Measurements from ENCODE around the gene EHD1.

The EHD1 gene

GRCh38 chr11:64878494-64879243 is at the start of gene EHD1:
TSS of gene EHD1 (minus strand) at chr11:64878621. CDS start at chr11:64878464, 157 bp downstream.
- DNase-seq: peak; percentile 84

DNA sequence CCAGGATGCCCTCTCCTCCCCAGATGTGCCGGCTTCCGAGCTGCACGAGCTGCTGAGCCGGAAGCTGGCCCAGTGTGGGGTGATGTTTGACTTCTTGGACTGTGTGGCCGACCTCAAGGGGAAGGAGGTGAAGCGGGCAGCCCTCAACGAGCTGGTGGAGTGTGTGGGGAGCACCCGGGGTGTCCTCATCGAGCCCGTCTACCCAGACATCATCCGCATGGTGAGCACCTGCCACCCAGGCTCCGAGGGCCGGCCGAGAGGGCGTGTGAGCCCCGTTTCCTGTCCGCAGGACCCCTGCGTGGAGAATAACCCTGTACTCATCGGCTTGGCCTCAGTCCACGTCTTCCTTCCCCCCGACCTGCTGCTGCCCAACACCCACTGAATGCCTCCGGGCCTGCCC is 48.3 kb upstream of the EHD1 start:
- DNase-seq: no peak

- no peak for DNase-seq
These were observed 47.4 kb upstream of the EHD1 start for GRCh38 chr11:64925536-64926436.

DNA sequence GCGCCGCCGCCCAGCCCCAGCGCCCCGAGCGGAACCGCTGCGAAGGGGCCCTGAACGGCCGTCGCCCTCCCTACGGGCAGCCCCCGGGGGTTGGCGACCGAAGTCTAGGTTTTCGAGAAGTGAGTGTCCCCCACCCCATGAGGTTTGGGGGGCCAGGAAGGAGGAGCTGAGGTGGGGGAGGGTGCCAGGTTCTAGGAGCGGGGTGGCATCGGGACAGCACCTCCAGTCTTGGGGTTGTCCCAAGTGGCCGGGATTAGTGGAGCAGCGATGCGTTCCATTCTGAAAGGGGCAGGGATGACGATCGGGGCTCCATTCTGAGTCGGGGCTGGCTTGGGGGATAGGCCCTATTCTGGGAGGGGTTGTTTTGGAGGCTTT is 46.5 kb upstream of the EHD1 start:
- no peak for DNase-seq

DNA sequence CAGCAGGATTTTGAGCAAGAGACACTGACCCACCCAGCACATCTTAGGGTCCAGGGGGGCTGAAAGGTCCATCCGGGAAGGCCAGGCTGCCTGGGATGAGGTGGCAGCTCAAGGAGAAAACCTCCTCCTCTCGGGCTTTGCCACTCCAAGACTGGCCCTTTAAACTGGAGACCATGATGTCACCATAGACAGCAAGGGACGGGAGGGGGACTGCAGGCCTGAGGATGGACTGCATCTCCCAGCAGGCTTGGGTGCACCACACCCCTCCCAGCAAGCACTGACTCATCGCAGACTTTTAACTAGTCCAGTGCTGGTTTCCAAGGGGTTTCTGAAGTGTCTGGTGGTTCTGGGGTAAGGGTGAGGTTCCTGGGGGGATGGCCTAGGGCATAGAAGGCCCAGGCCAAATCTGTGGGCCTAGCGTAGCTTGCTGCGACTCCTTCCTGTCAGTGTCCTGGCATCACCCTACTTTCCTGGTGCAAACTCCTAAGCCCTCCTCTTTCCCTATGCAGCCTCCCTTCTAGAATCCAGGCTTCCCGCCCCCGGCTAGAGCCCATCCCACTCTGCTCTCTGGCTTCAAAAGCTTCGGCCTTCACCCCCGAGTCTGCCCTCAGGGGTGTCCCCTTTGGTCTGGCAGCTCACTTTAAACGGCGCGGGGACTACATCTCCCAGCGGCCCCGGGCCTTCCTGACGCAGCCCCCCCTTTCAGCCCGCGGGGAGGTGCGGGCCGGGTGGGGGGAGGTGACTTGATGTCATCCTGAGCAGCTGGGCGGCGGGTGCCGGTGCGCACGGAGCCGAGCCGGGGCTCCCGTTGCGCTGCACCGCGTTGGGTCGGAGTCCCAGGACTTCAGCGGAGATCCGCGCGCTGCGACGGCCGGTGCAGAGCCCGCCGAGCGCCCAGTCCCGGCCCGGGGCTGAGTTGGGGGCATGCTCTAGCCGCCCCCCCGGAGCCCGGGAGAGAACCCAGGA is 45.8 kb upstream of the EHD1 start, which contains the start of gene PPP2R5B:
Gene PPP2R5B, plus strand, starts transcription at position 746 of the 966 bp plus-strand sequence. CDS start 1,046 bp downstream, outside the sequence.
- DNase-seq: peak; percentile 72

DNA sequence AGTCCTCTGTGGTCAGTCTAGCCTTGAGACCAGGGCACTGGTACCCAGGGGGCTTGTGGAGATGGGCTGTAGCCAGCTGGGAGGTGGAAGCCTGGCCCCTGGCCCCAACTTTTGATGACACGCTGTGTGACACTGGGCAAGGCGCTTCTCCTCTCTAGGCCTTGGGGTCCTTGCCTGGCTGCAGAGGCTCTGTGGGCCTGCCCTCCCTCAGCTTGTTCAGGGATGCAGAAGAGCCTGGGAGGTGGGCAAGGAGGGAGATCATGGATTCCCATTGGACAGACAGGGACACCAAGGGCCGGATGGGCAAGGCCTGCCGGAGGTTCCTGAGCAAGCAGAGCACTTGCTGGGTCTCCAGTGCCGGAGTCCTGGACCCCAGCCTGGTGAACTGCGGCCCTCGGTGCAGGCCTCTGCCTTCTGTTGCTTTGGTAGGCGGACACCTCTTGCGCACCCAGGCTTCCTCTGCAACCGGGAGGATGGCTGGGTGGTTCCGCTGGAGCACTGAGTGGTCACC is 44.8 kb upstream of the EHD1 start:
- no peak for DNase-seq

DNA sequence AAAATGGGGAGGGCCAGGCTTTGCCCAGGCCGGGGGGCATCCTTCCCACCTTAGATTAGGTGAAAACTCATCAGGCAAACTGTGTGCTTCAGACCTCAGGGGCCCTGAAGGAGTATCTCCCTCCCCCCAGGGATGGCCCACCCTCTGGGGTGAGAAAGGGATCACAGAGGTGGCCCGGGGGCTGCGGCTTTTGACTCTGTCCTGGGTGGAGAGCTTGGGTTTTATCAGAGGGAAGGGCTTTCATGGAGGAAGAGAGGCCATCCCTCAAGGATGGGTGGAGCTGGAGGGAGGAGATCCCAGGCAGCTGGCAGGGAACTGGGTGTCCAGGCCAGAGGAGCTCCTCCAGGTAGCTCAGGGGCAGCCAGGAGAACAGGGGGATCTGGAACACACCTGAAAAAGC is 43.0 kb upstream of the EHD1 start:
- no peak for DNase-seq

GRCh38 chr11:64920124-64920523 is 41.7 kb upstream of the EHD1 start:
- no peak for DNase-seq

GRCh38 chr11:64919627-64920026 is 41.2 kb upstream of the EHD1 start:
- no peak for DNase-seq

DNA sequence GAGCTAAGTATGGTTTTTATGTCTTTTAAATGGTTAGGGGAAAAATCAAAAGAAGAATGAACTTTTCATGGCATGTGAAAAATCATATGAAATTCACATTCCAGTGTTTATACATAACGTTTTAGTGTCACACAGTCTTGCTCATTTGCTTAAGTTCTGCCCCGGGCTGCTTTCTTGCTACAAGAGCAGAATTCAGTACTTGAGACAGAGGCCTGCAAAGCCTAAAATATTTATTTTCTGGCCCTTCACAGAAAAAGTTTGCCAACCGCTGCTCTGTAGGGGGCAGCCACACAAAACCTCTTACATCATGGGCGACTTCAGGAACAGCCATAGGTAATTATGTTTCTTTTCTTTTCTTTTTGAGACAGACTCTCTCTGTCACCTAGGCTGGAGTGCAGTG is 39.6 kb upstream of the EHD1 start:
- no peak for DNase-seq

- DNase-seq: no peak
These were observed 39.2 kb upstream of the EHD1 start for GRCh38 chr11:64917663-64917995.

DNA sequence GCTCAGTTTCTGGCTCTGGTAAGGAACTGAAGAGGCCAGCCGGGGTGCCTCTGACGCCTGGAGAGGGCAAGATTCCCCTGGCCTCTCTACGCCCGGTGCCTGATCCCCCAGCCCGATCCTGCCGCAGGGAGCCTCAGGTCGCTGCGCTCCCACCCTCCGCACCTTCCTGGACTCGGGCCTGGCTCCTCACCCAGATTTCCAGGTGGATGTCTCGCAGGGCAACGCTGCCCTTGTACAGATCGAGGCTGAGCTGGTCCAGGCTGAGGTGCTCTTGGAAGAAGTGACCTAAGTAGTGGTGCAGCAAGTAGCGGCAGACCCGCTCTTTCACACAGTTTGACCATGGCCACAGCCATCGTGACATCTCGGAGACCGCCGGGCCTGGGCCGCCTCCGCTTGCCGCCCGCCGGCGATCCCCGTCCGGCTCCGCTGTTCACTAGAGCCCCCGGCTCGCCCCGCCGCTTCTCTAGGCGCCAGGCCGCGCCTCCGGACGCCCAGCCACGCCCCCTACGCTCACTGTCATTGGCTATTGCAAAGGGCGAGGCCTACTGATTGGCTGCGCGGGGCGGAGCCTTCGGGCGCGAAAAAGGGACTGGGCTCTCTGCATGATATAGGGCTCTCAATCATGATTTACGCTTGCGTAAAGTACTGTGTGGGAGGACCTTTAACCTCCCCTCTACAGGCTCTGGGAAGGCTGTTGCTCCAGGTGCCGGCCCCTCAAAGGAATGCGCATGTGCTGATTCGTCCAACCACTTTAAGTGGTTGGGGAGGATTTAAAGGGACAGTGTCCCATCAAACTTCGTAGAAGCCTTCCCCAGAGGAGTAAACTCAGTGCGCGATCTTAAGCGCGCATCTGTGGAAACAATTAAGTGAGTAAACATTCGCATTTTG is 38.6 kb upstream of the EHD1 start, which contains the start of gene ATG2A:
Gene ATG2A, minus strand, starts transcription at position 435 of the 888 bp plus-strand sequence. Its CDS starts 74 bp downstream, at position 361.
- DNase-seq: peak; percentile 99

GRCh38 chr11:64916040-64916774 is 37.8 kb upstream of the EHD1 start:
- DNase-seq: no peak

DNA sequence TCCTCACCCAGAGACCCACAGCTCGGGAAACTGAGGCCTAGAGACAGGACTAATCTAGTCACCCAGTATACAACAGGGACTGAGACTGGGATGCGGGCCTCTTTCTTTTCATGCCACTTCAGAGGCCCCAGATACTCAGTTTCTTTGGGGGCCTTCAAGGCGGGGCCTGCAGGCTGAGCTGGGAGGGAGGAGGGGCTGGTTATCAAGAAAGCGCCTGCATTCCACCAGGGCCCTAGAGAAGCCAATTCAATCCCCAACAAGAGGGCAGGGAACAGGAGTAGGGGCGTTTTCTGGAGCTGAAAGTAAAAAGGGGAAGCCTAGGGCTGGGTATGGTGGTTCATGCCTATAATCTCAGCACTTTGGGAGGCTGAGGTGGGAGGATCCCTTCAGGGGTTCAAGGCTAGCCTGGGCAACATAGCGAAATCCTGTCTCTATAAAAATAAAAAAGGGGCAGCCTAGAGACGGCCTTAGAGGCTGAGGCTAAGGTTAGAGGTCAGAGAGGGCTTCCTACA is 37.0 kb upstream of the EHD1 start:
- DNase-seq: no peak

DNA sequence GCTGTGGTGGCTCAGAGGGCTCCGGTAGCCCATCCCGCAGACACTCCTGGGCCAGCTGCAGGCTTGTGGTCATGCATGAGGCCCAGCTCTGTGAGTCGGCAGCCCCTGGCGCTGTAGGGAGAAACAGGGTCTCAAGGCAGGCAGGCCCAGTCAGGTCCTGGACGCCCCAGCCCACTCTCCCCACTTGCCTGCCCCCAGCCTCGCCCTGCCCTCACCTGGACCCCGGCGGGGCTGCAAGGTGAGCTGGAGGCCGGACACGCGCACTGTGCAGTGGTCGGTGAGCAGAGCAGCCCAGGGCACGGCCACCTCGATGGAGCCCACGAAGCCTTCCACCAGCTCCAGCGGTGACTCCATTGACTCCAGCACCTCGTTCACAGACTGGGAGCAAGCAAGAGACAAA is 35.7 kb upstream of the EHD1 start:
- no peak for DNase-seq

GRCh38 chr11:64913171-64913727 is 34.8 kb upstream of the EHD1 start:
- DNase-seq: no peak

DNA sequence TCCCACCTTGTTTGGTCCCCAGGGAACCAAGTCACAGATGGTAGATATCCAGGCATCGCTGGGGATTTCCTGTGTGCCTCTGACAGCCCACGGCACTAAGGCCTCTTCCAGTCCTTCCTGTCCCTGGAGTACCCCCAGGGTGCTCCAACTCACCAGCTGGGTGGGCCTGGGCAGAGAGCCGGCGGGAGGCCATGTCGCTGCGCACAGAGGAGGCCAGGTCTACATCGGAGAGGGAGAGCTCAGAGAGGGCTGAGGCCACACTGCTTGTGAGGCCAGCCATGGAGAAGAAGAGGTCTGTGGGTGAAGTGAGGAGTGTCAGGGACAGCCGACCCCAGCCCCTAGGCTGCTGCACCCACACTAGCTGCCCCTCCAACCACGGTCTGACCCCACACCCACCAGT is 33.3 kb upstream of the EHD1 start:
- no peak for DNase-seq

GRCh38 chr11:64911142-64911541 is 32.7 kb upstream of the EHD1 start:
- DNase-seq: no peak

DNA sequence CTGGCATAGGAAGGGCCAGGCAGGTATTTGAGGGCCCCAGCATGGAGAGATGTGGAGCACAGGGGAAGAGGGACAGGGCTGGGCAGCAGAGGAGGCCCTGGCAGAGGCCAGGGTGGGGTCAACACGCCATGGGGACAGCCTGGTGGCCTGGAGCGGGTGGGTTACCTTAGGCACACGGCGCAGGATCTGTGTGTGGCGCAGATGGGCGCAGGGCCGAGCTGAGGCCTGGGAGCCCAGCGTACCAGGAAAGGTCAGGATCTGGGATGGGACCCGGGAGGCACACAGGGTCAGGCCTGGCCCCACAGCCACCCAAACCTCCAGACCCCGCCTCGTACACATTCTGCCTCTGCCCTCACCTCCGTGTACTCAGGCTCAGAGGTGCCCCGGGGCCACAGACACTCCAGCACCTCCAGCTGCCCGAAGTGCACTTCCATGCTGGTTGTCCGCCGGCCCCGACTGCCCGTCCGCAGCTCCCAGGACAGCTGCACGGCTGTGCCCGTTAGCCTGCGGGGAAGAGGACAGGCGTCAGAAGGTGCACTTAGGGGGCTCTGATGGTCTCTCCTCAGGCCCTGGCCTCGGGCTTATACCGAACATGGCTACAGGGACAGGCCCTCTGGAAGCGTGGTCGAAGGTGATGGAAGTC is 32.2 kb upstream of the EHD1 start:
- no peak for DNase-seq
